ENCODE data around the gene S100A1.

DNA sequence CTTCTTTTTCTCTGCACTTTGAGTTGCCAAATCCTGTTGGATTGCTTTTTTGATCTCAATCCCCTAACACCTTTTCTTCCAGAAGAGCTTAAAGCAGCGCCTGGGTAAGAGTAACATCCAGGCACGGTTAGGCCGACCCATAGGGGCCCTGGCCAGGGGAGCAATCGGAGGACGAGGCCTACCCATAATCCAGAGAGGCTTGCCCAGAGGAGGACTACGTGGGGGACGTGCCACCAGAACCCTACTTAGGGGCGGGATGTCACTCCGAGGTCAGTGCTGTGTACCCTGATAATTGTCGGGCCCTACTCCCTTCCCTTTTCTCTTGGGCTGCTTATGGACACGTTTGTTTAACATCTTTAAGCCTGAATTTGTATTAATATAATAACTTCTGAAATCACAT lies 13.9 kb downstream of the S100A1 start:
- TF ChIP-seq SUZ12 (IDR thresholded peaks at IDR 0.05; ENCODE audit: extremely low read depth, insufficient read depth, insufficient read length), result no peak
- no peak for TF ChIP-seq YY1 (IDR thresholded peaks at IDR 0.05; ENCODE audit: insufficient read depth, insufficient read length)
